NT2/D1 (cell line): Measurements from ENCODE around the gene MCU.

Experiments
- DNase-seq: peaks from one replicate; pipeline ENCODE4 v3.0.0-alpha.2; 2011; ENCODE audit warnings: low read depth, low spot score
- H3K27me3 ChIP-seq: 2 replicates; pipeline ENCODE4 v1.6.0; 2011; ENCODE audit warnings: mild to moderate bottlenecking; ENCODE audit not compliant: insufficient read length, insufficient read depth
- H3K36me3 ChIP-seq: 2 replicates; pipeline ENCODE4 v1.6.1; 2011; ENCODE audit warnings: mild to moderate bottlenecking, low read length, mixed read lengths; ENCODE audit not compliant: insufficient read depth, insufficient read length
- H3K4me1 ChIP-seq: 2 replicates; pipeline ENCODE4 v1.5.1; 2011; ENCODE audit not compliant: insufficient read depth, insufficient read length
- H3K4me3 ChIP-seq: 2 replicates; pipeline ENCODE4 v1.5.1; 2011; ENCODE audit warnings: low read depth; ENCODE audit not compliant: insufficient read length
- H3K9ac ChIP-seq: 2 replicates; pipeline ENCODE4 v1.6.0; 2011; ENCODE audit warnings: low read depth; ENCODE audit not compliant: insufficient read length
- H3K9me3 ChIP-seq: 2 replicates; pipeline ENCODE4 v1.5.1; 2011; ENCODE audit warnings: mild to moderate bottlenecking, low read length; ENCODE audit not compliant: insufficient read depth
- SUZ12 ChIP-seq: IDR thresholded peaks from 2 replicates; pipeline ENCODE4 v1.6.1; 2011; ENCODE audit not compliant: insufficient read length, insufficient read depth; ENCODE audit errors: extremely low read depth
- YY1 ChIP-seq: IDR thresholded peaks from 2 replicates; pipeline ENCODE4 v1.6.1; 2011; ENCODE audit not compliant: insufficient read length, insufficient read depth
- ZNF274 ChIP-seq: IDR thresholded peaks from 2 replicates; pipeline ENCODE4 v1.6.1; 2011; ENCODE audit warnings: mild to moderate bottlenecking, low read depth, low read length

MCU gene

DNA sequence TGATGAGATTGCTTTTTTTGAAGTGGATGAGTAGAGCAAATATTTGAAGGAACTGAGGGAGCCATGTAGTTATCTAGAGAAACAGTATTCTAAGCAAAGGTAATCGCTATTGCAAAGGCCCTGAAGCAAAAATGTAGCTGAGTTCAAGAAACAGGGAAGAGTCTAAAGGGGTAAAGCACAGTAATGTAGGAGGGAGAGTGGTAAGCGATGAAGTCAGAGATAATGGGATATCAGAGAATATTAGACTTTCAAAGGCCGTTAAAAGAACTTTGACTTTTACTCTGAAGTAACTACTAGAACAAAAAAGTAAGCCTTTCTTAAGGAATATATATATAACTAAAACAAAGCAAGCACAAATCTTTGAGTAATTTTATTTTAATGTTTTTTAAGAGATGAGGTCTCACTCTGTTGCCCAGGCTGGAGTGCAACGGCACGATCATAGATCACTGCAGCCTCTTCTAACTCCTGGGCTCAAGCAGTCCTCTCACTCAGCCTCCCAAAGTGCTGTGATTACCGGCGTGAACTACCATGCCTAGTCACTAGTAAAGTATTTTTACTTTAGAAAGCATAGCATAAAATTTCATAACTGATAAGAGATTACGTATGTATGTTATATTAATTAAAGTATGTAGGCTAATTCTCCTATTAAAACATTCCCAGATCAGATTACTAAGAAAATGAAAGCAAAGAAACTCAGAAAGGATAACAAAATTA, 139.9 kb downstream of the MCU start:
- no peaks in the 10 kb centered on the region for H3K9me3 ChIP-seq
- DNase-seq, result no peak
- no peaks in the 10 kb centered on the region for H3K27me3 ChIP-seq
- H3K9ac ChIP-seq, result no peak overlapping the region
- H3K4me3 ChIP-seq, result no peak overlapping the region
- TF ChIP-seq SUZ12 (no peak), YY1 (no peak), ZNF274 (no peak)
- peaks cover 6% of the 10 kb centered on the region for H3K36me3 ChIP-seq
- no peaks in the 10 kb centered on the region for H3K4me1 ChIP-seq

DNA sequence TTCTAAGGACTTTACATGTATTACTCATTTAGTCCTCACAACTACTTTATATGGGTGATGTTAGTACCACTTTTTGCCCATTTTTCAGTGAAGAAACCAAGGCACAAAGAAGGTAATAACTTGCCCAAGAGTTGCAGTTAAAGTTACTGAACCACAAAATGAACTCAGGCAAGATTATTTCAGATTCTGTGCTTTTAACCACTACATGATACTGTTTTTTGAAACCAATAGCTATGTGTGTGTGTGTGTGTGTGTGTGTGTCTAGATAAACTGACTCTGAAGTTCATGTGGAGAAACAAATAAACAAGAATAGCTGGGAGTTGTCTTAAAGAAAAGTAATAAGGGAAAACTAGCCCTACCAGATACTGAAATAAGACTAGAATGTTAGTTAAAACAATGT, 140.8 kb downstream of the MCU start:
- TF ChIP-seq SUZ12, result no peak
- TF ChIP-seq YY1, result no peak
- no peak for TF ChIP-seq ZNF274
- DNase-seq, result no peak
- H3K27me3 ChIP-seq, result no peaks in the 10 kb centered on the region
- H3K9me3 ChIP-seq, result no peaks in the 10 kb centered on the region
- no peaks in the 10 kb centered on the region for H3K4me1 ChIP-seq
- no peak overlapping the region for H3K4me3 ChIP-seq
- peaks cover 6% of the 10 kb centered on the region for H3K36me3 ChIP-seq
- H3K9ac ChIP-seq, result no peak overlapping the region

DNA sequence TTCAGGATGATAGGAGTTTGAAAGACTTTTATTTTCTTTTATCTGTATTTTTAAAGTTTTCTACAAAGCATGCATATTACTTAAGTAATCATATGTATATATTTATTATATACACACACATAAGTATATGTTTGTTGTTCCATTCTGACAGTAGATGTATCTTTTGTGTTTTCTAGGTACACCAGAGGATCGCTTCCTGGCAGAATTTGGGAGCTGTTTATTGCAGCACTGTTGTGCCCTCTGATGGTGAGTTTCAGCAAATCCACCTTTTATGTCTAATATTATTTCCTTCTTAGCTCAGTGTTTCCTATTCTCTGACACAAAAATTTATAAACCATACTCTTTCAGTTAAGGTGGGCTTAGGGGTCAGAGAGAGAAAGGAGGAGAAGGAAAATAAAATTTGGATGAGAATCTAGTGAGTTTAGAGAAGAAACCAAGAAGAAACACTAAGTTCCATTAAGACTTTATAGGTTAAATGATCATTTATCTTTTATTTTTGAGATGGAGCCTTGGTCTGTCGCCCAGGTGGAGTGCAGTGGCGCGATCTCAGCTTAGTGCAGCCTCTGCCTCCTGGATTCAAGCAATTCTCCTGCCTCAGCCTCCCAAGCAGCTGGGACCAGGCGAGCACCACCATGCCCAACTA, 142.4 kb downstream of the MCU start:
- TF ChIP-seq ZNF274, result no peak
- TF ChIP-seq SUZ12, result no peak
- TF ChIP-seq YY1, result no peak
- peak; percentile 30 for DNase-seq
- Histone ChIP-seq H3K4me3 (no peak overlapping the region), H3K36me3 (peaks cover 6% of the 10 kb centered on the region), H3K4me1 (no peaks in the 10 kb centered on the region), H3K9ac (no peak overlapping the region), H3K27me3 (no peaks in the 10 kb centered on the region), H3K9me3 (no peaks in the 10 kb centered on the region)

DNA sequence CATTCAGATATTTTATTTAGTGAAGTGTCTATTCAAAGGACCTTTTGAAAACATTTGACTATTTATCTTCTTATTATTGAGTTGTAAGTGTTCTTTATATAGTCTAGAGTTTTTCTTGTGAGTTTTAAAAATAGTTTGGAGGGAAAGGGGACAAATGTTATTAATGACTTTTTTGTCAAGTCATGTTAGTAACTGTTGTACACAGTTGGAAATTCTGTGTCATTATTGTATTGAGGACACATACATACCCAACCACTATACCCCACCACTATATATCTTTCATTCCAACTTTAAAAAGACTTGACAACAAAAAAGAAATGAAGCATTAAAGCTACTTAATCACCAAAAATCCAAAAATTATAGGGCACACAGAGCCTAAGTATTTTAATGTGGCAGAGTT, 148.4 kb downstream of the MCU start:
- peaks cover under 1% of the 10 kb centered on the region for H3K36me3 ChIP-seq
- TF ChIP-seq YY1 (no peak), ZNF274 (no peak), SUZ12 (no peak)
- no peaks in the 10 kb centered on the region for H3K27me3 ChIP-seq
- no peak for DNase-seq
- no peak overlapping the region for H3K4me3 ChIP-seq
- H3K4me1 ChIP-seq, result no peaks in the 10 kb centered on the region
- no peaks in the 10 kb centered on the region for H3K9me3 ChIP-seq
- no peak overlapping the region for H3K9ac ChIP-seq

DNA sequence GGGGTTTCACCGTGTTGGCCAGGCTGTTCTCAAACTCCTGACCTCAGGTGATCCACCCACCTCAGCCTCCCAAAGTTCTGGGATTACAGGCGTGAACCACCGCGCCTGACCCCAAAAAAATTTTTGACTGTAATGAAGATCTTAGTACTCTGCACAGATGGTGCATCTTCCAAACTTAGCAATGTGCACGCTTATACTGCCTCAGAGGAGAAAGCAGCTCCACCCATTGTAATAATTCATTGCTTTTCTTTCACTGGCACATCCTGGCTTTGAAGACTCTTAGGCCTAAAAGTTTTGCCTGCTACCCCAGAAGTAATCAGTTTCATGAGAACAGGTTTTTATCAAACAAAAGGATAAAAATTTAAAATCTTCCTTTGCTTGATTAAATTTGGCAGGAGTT, 149.5 kb downstream of the MCU start:
- TF ChIP-seq YY1 (no peak), SUZ12 (no peak), ZNF274 (no peak)
- H3K9ac ChIP-seq, result no peak overlapping the region
- no peaks in the 10 kb centered on the region for H3K27me3 ChIP-seq

DNA sequence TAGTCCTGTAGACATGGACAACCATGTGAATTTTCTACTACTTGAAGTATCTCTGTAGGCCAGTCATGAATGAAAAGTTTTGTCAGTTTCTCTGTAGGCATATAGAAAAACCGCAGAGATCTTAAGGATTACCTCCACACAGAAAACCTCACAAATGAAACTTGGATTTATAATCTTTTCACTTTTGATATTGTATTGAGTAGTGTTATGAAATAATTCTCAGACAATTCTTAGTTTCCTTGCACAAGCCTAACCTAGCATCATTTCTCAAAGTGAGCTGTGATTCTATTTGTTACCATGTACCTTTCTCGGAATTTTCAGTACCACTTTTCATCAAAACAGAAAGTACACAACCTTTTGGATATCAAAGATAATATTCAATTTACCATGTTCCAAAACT, 150.2 kb downstream of the MCU start:
- no peak for TF ChIP-seq YY1
- no peak for TF ChIP-seq SUZ12
- no peak for TF ChIP-seq ZNF274

More for the DNA sequence above, 149.5 kb downstream of the MCU start:
- H3K4me3 ChIP-seq, result no peak overlapping the region
- H3K4me1 ChIP-seq, result no peaks in the 10 kb centered on the region
- DNase-seq, result no peak
- no peaks in the 10 kb centered on the region for H3K9me3 ChIP-seq
- no peaks in the 10 kb centered on the region for H3K36me3 ChIP-seq

DNA sequence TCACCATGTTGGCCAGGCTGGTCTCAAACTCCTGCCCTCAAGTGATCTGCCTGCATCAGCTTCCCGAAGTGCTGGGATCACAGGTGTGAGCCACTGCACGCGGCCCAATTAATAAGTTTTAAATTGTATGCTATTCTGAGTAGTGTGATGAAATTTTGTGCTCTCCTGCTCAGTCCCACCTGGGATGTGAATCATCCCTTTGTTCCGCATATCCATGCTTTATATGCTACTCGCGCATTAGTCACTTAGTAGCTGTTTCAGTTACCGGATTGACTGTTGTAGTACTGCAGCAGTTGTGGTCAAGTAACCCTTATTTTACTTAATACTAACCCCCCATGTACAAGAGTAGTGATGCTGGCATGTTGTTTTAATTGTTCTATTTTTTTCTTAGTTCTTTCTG, 154.3 kb downstream of the MCU start:
- peaks cover 5% of the 10 kb centered on the region; the same call in 1 of the 2 replicates for H3K9me3 ChIP-seq
- H3K36me3 ChIP-seq, result peaks cover 2% of the 10 kb centered on the region
- H3K4me1 ChIP-seq, result no peaks in the 10 kb centered on the region
- no peak overlapping the region for H3K4me3 ChIP-seq
- no peak for DNase-seq
- H3K9ac ChIP-seq, result no peak overlapping the region
- no peak for TF ChIP-seq ZNF274
- TF ChIP-seq SUZ12, result no peak
- no peak for TF ChIP-seq YY1
- H3K27me3 ChIP-seq, result no peaks in the 10 kb centered on the region

More for the DNA sequence above, 150.2 kb downstream of the MCU start:
- H3K36me3 ChIP-seq, result no peaks in the 10 kb centered on the region
- no peaks in the 10 kb centered on the region for H3K9me3 ChIP-seq
- DNase-seq, result no peak
- H3K9ac ChIP-seq, result no peak overlapping the region
- no peaks in the 10 kb centered on the region for H3K27me3 ChIP-seq
- no peaks in the 10 kb centered on the region for H3K4me1 ChIP-seq
- H3K4me3 ChIP-seq, result no peak overlapping the region
